ENCODE measurements around the gene SGCA. TPM values are rescaled to one million over a fixed set of nuclear protein-coding genes. Genes with fewer than 3 reads are reported as not detected.

Gene SGCA
- total and polyA plus RNA-seq, 2 experiments from 2014 or later: 0.19 TPM; not detected in 1

- H3K4me3 ChIP-seq: no peak overlapping the region
- H3K36me3 ChIP-seq (ENCODE audit: insufficient read depth): no peaks in the 10 kb centered on the region
- no peaks in the 10 kb centered on the region for H4K20me1 ChIP-seq (replicated peaks; ENCODE audit: insufficient read depth)
- no peaks in the 10 kb centered on the region for H3F3A ChIP-seq (replicated peaks; ENCODE audit: low read depth)
- no peak overlapping the region for H2AFZ ChIP-seq
- H3K79me2 ChIP-seq (replicated peaks; ENCODE audit: insufficient read depth): no peaks in the 10 kb centered on the region
- no peaks in the 10 kb centered on the region for H3K4me1 ChIP-seq (ENCODE audit: insufficient read depth)
- no peaks in the 10 kb centered on the region for H3K27me3 ChIP-seq (ENCODE audit: insufficient read depth)
- no peaks in the 10 kb centered on the region for H3K9me2 ChIP-seq (ENCODE audit: insufficient read depth)
- H3K27ac ChIP-seq (ENCODE audit: low read depth): no peak overlapping the region
- Mint-ChIP-seq H3K4me1 (peaks cover 25% of the 10 kb centered on the region), H3K27me3 (ENCODE audit: insufficient read depth, low read depth, poor library complexity) (peaks cover 11% of the 10 kb centered on the region), H3K36me3 (ENCODE audit: low read depth) (no peaks in the 10 kb centered on the region), H3K4me3 (no peak overlapping the region), H3K9me3 (no peaks in the 10 kb centered on the region; the same call in 2 of the 3 replicates), H3K27ac (no peak overlapping the region)
- no peak for TF ChIP-seq EZH2phosphoT487 (IDR thresholded peaks at IDR 0.05; ENCODE audit: unreplicated experiment)
- DNase-seq (ENCODE audit: low spot score) (no peak), ATAC-seq (no peak)
- H3K4me2 ChIP-seq: no peak overlapping the region
Observed at GRCh38 chr17:50171371-50172071, 5.7 kb downstream of the SGCA start.

- ATAC-seq: no peak
- Histone ChIP-seq H3F3A (replicated peaks; ENCODE audit: low read depth) (0 out of 2 replicates have a peak, but pooled peaks cover 2% of the 10 kb centered on the region), H3K4me2 (no peak overlapping the region), H3K27me3 (ENCODE audit: insufficient read depth) (no peaks in the 10 kb centered on the region), H4K20me1 (replicated peaks; ENCODE audit: insufficient read depth) (no peaks in the 10 kb centered on the region), H3K36me3 (ENCODE audit: insufficient read depth) (no peaks in the 10 kb centered on the region), H2AFZ (no peak overlapping the region), H3K79me2 (replicated peaks; ENCODE audit: insufficient read depth) (no peaks in the 10 kb centered on the region), H3K27ac (ENCODE audit: low read depth) (no peak overlapping the region), H3K4me1 (ENCODE audit: insufficient read depth) (no peaks in the 10 kb centered on the region), H3K4me3 (no peak overlapping the region), H3K9me2 (ENCODE audit: insufficient read depth) (no peaks in the 10 kb centered on the region)
- no peak for DNase-seq (ENCODE audit: low spot score)
- Mint-ChIP-seq H3K27me3 (ENCODE audit: insufficient read depth, low read depth, poor library complexity) (peaks cover 8% of the 10 kb centered on the region), H3K9me3 (no peaks in the 10 kb centered on the region; the same call in 2 of the 3 replicates), H3K36me3 (ENCODE audit: low read depth) (no peaks in the 10 kb centered on the region), H3K27ac (no peak overlapping the region), H3K4me3 (no peak overlapping the region), H3K4me1 (peaks cover 24% of the 10 kb centered on the region)
- TF ChIP-seq ZNF331 (CRISPR knock-in tag; IDR thresholded peaks at IDR 0.05; ENCODE audit: low read depth): no peak
- no peak for TF ChIP-seq NANOG (IDR thresholded peaks at IDR 0.05; ENCODE audit: borderline replicate concordance)
- TF ChIP-seq ETS1 (IDR thresholded peaks at IDR 0.05): no peak
- no peak for TF ChIP-seq EZH2 (IDR thresholded peaks at IDR 0.05; ENCODE audit: low read depth, unreplicated experiment)
- TF ChIP-seq ZNF462 (CRISPR knock-in tag; IDR thresholded peaks at IDR 0.05): no peak
- TF ChIP-seq POLR2AphosphoS5 (IDR thresholded peaks at IDR 0.05; ENCODE audit: low read depth): no peak
Observed at GRCh38 chr17:50172130-50172529, 6.3 kb downstream of the SGCA start.

All from GM23338 (cell line).